Bronchial epithelial cell (primary cell): Measurements from ENCODE around the gene BUB3. TPM values are rescaled to one million over a fixed set of nuclear protein-coding genes. Genes with fewer than 3 reads are reported as not detected.

Source experiments
- DNase-seq: peaks from one replicate; pipeline ENCODE4 v3.0.0-alpha.2; 2010; ENCODE audit warnings: low read depth
- FAIRE-seq: peaks from 2 replicates; lab custom pipeline; 2011; peaks lifted over from hg19 to GRCh38; lab: Jason Lieb, UNC
- H3K27me3 ChIP-seq: 2 replicates; pipeline ENCODE4 v1.5.1; 2011; ENCODE audit warnings: low read length; ENCODE audit not compliant: control insufficient read depth, insufficient read depth
- H3K36me3 ChIP-seq: 2 replicates; pipeline ENCODE4 v1.5.1; 2011; ENCODE audit warnings: low read length; ENCODE audit not compliant: control insufficient read depth, insufficient read depth
- H3K4me3 ChIP-seq: 2 replicates; pipeline ENCODE4 v1.5.1; 2011; ENCODE audit warnings: mild to moderate bottlenecking, low read depth, low read length, control low read depth
- CTCF ChIP-seq: IDR thresholded peaks from 2 replicates; pipeline ENCODE4 v1.5.1; 2011; ENCODE audit warnings: mild to moderate bottlenecking, moderate library complexity, low read length, control low read depth, inconsistent platforms; ENCODE audit not compliant: insufficient read depth, severe bottlenecking
- total RNA-seq: library from RNA; depleted of rRNA; stranded (reverse); fragments of >200 nt; gene quantifications from 2 replicates; pipeline ENCODE4 v1.2.1, GENCODE V29; 2014

The BUB3 gene
- total RNA-seq, 1 donor from 2014 or later, result 143 TPM

- Histone ChIP-seq H3K27me3 (peaks cover 31% of the 10 kb centered on the region), H3K4me3 (no peak overlapping the region), H3K36me3 (no peaks in the 10 kb centered on the region)
- FAIRE-seq, result no peak
- TF ChIP-seq CTCF, result no peak
- DNase-seq, result peak; percentile 64
Measured at GRCh38 chr10:123129618-123130271, 24.5 kb upstream of the BUB3 start.

GRCh38 chr10:123132576-123133477 lies 21.4 kb upstream of the BUB3 start:
- no peak for FAIRE-seq
- Histone ChIP-seq H3K27me3 (peaks cover 54% of the 10 kb centered on the region), H3K36me3 (no peaks in the 10 kb centered on the region), H3K4me3 (peak overlapping the region; percentile 13)
- peak; percentile 71 for DNase-seq
- peak; percentile 94 for TF ChIP-seq CTCF

- no peak for FAIRE-seq
Measured at GRCh38 chr10:123133541-123134342, 20.5 kb upstream of the BUB3 start.

GRCh38 chr10:123134343-123134914 lies 19.8 kb upstream of the BUB3 start:
- Histone ChIP-seq H3K36me3 (no peaks in the 10 kb centered on the region), H3K27me3 (peaks cover 67% of the 10 kb centered on the region), H3K4me3 (no peak overlapping the region)
- FAIRE-seq, result no peak
- TF ChIP-seq CTCF, result no peak
- no peak for DNase-seq

More at GRCh38 chr10:123133541-123134342, 20.5 kb upstream of the BUB3 start:
- DNase-seq, result no peak
- H3K36me3 ChIP-seq, result no peaks in the 10 kb centered on the region
- H3K4me3 ChIP-seq, result no peak overlapping the region
- peaks cover 60% of the 10 kb centered on the region for H3K27me3 ChIP-seq
- TF ChIP-seq CTCF, result no peak

- Histone ChIP-seq H3K27me3 (peaks cover 72% of the 10 kb centered on the region), H3K36me3 (no peaks in the 10 kb centered on the region), H3K4me3 (no peak overlapping the region)
- DNase-seq (no peak), FAIRE-seq (no peak)
- no peak for TF ChIP-seq CTCF
Measured at GRCh38 chr10:123134915-123135414, 19.2 kb upstream of the BUB3 start.
